ENCODE results near the gene CSF2.
"Not testable (repeated sequence)": the region's sequence is repeated elsewhere in the genome, so short reads cannot be mapped to it uniquely, and the experiment has no call there.

Gene CSF2

GRCh38 chr5:132114150-132115121, 40.8 kb downstream of the CSF2 start:
- no peak for DNase-seq

GRCh38 chr5:132115375-132115774, 41.8 kb downstream of the CSF2 start:
- no peak for DNase-seq

DNA sequence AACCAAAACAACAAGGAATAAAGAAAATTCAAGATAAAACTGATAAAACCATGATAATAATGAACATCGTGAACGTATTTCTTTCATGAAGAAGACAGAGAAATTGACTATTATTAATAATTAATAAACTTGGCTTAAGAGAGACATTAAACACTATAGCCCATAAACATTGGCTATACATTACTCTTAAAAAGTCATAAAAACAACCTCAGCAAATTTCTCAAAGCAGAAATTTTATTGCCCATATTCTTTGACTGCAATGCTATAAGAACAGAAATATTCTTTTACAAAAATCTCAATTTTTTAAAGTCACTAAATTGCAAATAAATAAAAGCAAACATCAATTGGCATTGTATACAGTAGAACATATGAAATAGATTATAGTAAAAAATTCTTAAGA, 42.5 kb downstream of the CSF2 start:
- no peak for DNase-seq

GRCh38 chr5:132116909-132117489, 43.4 kb downstream of the CSF2 start:
- not testable (repeated sequence) for DNase-seq

DNA sequence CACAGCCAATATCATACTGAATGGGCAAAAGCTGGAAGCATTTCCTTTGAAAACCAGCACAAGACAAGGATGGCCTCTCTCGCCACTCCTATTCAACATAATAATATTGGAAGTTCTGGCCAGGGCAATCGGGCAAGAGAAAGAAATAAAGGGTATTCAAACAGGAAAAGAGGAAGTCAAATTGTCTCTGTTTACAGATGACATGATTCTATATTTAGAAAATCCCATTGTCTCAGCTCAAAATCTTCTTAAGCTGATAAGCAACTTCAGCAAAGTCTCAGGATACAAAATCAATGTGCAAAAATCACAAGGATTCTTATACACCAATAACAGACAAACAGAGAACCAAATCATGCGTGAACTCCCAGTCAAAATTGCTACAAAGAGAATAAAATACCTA, 47.1 kb downstream of the CSF2 start:
- not testable (repeated sequence) for DNase-seq

GRCh38 chr5:132122971-132123370, 49.4 kb downstream of the CSF2 start:
- not testable (repeated sequence) for DNase-seq

DNA sequence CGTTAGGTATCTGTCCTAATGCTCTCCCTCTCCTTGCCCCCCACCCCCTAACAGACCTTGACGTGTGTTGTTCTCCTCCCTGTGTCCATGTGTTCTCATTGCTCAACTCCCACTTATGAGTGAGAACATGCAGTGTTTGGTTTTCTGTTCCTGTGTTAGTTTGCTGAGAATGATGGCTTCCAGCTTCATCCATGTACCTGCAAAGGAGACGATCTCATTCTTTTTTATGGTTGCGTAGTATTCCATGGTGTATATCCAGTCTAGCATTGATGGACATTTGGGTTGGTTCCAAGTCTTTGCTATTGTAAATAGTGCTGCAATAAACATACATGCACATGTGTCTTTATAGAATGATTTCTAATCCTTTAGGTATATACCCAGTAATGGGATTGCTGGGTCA, 50.0 kb downstream of the CSF2 start:
- not testable (repeated sequence) for DNase-seq
